HG03064 (cell line): ENCODE results near the gene RECK.

Source experiments
- ATAC-seq: cut with Tn5 transposase; IDR thresholded peaks from one replicate; pipeline ENCODE4 v1.9.1; 2021; ENCODE audit warnings: low read depth; ENCODE audit not compliant: unreplicated experiment

RECK gene

DNA sequence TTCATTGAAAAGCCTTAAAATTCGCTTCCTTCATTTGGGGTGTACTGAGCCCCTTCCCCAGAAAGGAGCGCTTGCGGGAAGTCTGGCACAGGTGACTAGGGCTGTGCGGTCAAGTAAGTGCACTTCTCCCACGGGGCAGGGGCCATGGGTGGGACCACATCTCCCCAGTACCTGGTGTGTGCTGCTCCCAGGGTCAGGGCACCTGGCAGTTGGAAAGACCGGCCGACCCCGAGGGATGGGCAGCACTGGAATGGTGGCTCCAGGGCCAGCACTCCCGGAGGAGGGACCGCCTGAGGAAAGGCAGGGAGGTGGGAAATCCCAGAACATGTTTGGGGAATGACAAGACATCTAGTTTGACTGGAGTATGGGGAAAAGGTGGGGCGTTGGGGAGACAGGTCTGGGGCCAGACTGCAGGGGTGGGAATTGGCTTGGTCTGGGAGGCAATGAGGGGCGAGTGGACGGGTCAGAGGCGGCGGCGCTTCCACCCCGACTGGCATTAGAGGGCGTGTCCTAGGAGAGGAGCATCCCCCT lies 99.1 kb downstream of the RECK start:
- ATAC-seq, result no peak

DNA sequence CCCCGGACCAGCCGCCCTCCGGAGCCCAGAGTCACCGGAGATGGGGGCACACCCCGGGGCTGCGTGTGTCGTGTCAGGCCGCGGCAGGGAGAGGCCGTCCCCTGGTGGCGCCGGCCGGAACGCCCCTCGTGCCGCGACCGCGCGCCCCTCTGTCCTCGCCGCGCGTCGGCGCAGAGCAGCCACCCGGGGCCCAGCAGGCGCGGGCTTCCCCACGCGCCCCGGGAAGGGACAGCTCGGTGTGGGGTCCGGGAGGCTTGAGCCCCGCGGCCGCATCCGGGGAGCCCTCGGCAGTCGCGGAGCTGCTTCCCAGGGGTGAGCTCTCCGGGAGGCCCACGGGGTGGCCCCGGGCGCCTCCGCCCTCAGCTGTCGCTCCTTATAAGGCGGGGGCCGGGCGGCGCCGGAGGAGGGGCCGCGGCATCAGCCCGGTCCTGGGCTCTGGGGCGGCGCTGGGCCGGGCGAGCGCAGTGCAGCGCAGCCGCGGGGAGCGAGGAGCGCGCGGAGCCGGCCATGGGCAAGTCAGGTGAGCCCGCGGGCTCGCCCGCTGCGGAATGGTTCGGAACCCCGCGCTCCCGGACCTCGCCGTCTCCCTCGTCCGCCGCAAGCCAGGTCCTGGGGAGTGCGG lies 99.7 kb downstream of the RECK start, which contains the start of gene GLIPR2:
TSS of gene GLIPR2 (plus strand) at position 462 of the 622 bp plus-strand sequence. CDS start at position 508, 46 bp downstream.
- peak; percentile 92 for ATAC-seq

DNA sequence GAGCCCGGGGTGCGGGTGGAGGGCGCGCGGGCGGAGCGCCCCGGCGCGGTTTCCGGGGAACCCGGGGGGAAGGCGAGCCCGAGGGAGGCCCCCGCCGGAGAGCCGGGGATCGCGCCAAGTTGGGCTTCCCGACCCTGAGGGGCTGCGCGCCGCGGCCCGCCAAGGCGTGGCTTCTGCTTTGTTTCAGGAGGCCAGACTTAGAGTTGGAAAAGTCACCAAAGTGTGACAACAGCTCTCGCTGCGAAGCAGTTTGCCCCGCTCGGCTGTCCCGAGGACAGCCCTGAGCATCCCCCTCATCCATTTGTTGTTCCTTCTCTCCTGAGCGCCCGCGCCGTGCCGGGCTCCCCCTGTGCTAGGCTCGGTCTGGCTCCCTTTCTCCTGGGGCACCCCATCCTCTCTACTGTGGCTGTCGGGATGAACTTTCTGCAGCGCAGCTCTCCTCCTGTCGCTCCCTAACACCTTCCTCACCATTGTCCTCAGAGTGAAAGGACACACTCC lies 100.2 kb downstream of the RECK start:
- peak; percentile 35 for ATAC-seq

DNA sequence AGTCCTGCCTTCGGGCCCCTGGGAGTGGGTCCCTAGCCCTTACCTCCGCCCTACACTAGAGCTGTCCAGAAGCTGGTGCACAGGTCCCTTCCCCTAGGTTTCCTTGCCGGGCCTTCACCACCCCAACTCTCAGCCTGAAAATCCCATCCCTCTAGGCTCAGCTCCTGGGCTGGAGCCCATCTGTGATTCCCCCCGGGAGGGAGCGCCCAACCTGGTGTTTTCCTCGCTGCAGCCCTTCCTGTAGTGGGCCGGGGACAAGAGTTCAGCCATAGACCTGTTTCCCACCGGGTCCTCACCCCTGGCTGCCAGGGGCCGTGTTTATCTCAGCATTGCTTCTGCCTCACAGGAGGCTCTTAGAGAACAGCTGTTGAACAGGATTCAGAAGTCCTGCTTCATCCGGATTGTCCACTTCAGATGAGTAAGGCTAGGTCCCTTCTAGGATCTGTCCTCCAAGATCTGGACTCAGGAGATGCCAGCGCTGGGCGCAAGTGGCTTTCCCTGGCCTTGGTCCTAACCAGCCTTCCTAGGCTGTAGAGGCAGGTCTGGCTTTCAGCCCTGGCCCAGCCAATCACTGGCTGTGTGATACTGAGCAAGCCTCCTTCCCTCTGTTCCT lies 100.8 kb downstream of the RECK start:
- no peak for ATAC-seq

DNA sequence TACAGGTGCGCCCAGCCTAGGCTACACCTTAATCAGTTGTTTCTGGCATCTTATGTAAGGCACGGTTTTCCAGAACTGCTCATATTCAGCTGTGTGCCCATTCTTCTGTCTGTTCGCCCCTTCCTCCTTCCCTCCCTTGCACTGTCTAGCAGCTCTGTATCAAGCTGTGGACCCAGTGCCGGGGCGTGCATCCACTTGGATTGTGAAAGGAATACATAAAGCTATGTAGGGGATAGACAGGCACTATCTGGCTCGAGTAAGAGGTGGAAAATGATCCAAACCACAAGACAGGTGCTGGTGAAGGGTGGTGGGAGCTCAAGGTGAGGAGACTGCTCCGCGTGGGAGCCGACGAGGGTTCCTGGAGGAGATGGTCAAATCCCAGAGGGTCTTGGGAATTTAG lies 101.8 kb downstream of the RECK start:
- no peak for ATAC-seq

DNA sequence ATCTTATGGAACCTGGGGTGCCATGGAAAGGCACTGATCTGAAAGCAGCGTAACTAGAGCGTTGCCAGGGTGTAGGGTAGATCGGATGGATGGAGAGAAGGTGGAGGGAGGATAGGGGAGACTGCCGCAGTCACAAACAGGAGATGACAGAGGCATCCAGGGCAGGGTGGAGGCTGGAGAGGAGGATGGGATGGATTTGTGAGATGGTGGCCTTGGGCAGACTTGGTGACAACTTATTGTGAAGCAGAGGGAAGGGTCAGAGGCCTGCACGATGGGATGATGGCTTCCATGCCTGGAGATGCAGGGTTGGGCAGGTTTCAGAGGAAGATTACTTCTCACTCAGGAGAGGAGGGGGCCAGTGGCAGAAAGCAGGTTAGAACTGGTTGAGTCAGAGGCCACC lies 102.2 kb downstream of the RECK start:
- no peak for ATAC-seq

DNA sequence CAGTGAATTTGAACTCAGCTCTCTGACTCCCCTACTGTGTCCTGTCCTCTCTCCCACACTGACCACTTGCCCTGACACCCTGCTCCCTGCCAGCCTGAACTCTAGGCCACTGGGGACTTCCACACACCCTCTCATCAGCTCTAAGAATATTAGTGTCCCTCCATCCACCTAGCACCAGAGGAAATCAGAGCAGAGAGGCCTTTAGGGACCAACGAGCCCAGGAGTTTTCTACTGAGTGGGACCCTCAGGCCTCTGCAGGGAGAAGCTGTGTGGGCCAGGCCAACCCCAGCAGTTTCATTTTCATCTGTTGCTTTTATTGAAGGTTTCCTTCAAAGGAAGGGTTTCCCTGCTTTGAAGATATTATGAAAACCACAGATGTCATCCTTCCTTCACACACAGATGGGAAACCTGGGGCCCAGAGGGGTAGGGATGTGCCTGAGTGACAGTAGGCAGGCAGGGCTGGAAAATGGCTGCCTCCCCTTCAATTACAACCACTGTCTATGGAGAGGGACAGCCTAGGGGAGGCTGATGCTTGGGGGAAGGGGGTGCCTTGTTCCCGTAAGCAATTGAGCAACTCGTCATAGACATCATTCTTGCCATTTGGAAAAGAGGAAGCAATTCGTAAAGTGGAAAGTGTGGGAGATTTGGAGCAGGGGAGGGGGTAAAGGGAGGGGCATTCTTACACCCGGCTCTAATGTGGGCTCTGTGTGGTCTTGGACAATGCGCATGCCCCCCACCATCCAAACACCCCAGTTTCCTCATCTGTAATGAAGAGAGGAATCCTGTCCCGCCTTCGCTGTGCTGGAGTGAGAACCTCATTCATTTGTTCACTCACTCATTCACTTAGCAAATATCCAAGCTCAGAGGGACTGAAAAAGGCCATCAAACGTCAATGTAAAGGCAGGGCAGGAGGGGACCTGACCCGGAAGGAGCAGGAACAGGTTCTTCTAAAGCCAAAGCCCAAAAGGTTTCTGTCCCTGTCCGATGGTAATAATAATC lies 103.7 kb downstream of the RECK start:
- no peak for ATAC-seq

DNA sequence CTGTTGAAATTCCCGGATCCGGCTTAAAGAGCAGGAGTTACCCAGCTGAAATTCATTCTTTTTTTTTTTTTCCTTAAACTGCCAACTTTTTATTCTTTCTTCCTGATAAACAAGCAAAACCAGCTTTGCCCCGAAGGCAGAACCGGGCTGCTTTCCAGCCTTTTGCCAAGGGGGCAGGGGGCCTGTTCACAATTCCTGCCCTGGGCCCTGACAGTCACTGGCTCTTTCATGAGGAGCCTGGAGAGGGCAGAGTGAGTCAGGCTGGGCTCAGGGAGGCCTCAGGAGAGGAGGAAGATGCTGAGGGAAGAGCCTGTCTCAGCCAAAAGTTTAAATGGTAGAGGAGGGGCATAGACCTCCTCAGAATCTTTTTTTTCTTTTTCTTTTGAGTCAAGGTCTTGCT lies 104.6 kb downstream of the RECK start:
- ATAC-seq, result no peak

DNA sequence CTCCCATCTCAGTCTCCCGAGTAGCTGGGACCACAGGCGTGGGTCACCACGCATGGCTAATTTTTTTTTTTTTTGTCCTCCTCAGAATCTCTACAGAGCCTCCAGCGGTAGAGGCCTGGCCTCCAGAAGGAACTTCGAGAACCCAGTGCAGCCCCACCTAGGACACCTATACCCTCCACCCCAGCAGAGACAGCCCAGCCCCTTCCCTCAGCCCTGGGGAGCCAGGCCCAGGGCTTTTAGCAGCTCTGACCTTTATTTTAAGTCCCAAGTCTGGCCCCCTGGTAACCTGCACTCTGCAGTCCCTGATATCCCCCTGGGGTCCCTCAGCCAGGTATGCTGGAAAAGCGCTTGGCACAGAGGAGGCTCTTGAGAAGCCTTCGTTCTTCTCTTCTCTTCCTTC lies 105.0 kb downstream of the RECK start:
- no peak for ATAC-seq

DNA sequence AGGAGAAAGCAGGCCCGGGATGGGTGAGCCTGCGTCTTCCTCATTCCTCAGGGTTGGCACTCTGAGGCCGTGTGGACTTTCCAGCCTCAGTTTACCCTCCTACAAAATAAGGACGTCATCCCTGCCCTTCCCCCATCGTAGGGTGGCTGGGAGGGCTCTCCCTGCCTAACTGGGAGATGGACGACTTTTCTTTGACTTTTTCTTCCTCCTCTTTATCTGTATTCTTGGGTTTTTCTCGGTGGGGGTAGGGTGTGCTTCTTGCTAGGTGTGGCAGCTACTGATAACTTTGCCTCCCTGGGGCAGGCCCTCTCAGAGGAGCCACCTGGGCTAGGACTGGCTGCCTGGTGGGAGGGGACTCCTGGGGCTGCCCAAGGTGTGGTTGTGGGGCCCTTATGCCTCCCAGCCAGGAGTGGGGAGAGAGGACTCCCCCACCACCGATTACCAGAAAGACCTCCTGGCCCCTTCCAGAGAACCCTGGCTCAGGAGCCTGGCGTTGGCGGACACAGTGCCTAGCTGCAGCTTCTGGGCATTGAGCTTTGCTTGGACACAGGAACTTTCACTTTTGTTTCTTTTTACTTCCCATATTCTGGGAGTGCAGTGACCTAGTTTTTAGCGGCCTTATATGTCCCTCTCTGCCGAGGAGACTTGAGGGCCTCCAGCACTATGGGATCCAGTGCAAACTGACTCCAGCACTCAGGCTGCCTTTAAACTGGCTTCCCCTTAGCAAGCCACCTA lies 106.0 kb downstream of the RECK start:
- no peak for ATAC-seq

DNA sequence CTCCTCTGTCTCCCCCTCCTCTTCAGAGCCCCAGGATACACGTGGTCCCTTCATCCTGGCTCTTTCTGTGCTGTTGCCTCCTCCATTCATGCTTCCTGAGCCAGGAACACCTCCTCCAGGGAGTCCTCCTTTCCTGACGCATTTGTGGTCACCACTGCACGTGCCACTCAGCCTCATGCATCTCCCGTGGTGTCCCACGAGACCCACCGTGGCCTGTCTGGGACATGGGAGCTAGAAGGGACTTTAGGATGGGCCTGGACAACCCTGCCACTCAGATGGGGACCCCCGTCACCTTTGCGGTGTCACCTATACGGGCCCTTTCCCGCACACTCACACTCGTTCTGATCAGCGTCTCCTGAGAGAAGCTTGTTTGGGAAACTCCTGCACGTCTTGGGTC lies 106.5 kb downstream of the RECK start:
- ATAC-seq, result no peak

DNA sequence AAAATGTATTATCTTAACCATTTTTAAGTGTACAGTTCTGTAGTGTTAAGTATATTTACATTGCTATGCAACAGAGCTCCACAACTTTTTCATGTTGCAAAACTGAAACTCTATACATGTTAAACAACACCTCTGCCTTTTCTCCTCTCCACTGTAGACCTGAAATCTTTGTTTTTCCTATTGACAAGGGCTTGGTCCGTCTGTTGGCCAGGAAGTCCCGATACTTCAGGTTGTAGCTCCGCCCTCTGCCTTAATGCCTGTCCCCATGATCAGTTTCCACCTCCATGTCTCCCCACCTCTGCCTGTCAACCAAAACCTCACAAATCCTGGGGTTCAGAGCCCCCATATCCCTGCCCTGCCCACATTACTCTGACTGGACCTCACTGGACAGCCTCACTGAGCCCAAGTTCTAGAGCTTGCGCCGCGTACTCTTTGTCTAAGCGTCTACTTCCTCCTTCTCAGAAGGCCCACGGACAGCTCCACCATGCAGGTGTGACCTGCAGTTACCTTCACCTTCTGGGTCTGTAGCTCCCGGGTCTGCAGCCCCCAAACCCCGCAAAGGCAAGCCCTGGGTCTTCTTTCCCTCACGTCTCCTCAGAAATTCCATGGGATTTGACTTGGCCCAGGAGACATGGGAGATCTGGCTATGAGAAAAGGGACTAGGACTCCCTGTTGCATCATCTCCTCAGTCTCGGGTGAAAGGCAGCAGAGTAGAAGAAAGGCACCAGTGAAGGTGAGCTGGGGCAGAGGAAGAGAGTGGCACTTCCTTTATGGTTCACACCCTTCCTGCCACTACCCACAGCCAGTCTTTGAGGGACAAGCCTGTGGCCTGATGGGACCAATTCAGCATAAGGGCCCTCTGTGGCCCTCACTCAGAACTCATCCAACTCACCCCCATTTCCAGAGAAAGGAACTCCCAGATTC lies 107.9 kb downstream of the RECK start:
- no peak for ATAC-seq

DNA sequence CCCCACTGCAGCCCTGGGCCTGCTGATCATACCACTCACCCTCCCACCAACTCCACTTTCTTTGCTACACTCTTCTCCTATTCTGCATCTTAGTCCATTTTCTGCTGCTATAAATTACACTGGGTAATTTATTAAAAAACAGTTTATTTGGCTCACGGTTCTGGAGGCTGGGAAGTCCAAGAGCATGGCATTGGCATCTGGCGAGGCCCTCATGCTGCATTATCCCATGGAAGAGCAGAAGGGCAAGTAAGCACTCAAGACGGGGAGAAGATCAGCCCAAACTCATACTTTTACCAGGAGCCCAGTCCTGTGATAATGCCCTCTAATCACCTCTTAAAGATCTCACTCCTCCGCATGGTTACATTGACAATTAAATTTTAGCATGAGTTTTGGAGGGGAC lies 109.3 kb downstream of the RECK start:
- ATAC-seq, result no peak

DNA sequence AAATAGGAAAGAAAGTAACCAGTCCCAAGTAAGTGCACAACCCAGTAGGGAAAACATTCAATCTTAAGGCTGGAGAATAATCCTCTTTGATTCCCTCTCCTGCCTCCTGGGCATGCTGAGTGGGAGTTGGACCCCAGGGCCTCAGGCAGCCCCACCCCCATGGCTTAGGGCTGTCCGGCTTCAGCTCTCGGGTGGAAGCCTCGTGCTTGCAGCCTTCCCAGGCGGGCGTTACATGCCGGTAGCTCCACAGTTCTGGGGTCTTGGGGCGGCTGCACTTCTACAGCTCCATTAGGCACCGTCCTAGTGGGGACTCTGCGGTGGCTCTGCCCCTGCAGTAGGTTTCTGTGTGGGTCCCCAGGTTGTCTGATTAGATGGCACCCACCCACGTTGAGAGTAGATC lies 109.9 kb downstream of the RECK start:
- ATAC-seq, result no peak

DNA sequence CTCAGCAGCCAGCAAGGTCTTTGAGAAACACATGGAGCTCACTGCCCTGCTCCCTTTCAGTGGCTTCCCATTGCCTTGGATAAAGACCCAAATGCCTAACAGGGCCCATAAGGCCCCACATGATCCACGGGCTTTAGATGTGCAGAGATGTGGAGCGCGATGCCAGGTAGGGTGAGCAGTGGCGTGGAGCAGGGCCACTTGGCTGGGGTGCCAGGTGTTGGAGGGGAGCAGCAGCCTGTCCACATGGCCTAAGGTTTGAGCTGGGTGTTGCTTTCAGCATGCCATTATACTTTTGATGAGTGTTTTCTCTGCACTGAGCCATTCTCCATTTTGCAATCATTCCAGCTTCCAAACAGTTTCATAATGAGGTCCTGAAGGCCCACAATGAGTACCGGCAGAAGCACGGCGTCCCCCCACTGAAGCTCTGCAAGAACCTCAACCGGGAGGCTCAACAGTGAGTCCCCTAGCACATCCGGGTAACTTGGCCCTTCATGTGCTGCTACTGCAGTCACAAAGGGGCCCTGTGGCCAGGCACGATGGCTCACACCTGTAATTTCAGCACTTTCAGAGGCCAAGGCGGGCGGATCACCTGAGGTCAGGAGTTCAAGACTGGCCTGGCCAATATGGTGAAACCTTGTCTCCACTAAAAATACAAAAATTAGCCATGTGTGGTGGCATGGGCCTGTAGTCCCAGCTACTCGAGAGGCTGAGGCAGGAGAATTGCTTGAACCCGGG lies 110.9 kb downstream of the RECK start:
- ATAC-seq, result no peak

DNA sequence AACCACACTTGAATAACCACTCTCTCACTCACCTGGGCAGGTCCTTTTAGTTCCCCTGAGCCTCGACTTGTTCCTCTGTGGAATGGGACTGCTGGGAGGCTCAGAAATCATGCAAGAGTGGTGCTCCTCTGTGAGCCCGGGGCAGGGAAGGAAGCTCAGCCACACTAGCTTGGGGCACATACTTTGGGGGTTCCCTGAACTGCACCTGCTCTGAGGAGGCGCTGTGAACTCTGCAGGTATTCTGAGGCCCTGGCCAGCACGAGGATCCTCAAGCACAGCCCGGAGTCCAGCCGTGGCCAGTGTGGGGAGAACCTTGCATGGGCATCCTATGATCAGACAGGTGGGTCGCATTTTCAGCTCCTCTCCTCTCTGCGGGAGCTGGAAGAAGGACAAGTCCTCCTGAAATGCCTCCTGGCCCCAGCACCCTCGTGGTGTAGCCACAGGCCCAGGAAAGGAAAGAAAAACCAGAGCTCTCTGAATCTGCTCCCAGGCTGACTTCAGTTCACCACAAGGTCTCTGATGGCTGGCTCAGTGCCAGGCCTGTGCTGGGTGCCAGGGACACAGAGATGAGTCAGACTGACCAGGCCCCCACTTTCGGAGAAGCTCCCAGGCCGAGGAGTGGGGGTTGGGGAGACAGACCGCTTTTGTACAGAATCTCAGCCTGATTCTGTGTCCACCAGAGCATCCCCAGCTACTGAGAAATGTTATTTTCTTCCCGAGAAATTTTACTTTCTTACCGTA lies 111.8 kb downstream of the RECK start:
- ATAC-seq, result peak; percentile 49

DNA sequence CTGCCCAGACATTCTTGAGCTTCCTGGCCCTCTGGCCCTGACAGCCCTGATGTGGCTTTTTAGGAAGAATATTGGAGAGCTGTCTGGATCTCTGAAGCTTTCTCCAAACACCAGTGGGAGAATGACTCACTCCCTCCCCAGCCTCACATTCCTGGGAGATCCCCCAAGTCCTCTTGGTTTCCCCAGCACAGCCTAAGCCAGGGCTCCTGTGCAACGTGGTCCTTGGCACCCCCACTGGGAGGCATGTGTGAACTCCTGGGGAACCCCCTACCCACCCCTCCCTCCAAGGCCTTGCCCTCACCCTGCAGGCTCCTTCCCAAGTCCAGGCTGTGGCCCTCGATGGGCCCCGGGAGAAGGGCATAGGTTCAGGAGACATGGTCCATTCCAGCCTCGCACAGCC lies 112.5 kb downstream of the RECK start:
- ATAC-seq, result no peak
